Thoracic aorta endothelial cell (primary cell): Measurements from ENCODE around the gene SLA2. TPM values are rescaled to one million over a fixed set of nuclear protein-coding genes. Genes with fewer than 3 reads are reported as not detected.

Experiments
- small RNA-seq: library from RNA; depleted of rRNA; stranded (forward); fragments of <200 nt; gene quantifications from one replicate; pipeline ENCODE3, GENCODE V24; 2012
- total RNA-seq: library from RNA; depleted of rRNA; stranded (reverse); fragments of >200 nt; gene quantifications from 2 replicates; pipeline ENCODE4 v1.2.3, GENCODE V29; 2012

The SLA2 gene, protein sequence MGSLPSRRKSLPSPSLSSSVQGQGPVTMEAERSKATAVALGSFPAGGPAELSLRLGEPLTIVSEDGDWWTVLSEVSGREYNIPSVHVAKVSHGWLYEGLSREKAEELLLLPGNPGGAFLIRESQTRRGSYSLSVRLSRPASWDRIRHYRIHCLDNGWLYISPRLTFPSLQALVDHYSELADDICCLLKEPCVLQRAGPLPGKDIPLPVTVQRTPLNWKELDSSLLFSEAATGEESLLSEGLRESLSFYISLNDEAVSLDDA
- not detected in 2 replicates for total RNA-seq

DNA sequence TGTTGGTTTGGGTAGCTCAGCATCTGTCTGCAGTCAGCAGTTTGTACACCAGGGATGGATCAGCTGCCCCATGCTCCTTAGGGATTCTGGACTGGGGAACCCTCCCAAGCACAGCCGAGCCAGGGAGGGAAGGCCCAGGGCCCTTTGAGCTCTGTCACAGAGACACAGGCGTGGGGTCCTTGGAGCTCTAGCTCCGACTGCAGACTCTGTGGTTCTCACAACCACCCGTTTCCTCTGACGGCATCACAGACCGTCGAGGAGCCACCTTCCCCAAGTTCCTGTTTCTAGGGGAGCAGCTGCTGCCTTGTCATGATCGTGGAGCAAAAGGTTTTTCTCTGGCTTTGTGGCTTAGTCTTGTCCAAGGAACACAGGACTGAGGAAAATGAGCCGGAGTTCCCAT, at the start of gene SLA2:
TSS of gene SLA2 (minus strand) at position 199 of the 400 bp plus-strand sequence. CDS start 4,861 bp downstream, outside the sequence.

DNA sequence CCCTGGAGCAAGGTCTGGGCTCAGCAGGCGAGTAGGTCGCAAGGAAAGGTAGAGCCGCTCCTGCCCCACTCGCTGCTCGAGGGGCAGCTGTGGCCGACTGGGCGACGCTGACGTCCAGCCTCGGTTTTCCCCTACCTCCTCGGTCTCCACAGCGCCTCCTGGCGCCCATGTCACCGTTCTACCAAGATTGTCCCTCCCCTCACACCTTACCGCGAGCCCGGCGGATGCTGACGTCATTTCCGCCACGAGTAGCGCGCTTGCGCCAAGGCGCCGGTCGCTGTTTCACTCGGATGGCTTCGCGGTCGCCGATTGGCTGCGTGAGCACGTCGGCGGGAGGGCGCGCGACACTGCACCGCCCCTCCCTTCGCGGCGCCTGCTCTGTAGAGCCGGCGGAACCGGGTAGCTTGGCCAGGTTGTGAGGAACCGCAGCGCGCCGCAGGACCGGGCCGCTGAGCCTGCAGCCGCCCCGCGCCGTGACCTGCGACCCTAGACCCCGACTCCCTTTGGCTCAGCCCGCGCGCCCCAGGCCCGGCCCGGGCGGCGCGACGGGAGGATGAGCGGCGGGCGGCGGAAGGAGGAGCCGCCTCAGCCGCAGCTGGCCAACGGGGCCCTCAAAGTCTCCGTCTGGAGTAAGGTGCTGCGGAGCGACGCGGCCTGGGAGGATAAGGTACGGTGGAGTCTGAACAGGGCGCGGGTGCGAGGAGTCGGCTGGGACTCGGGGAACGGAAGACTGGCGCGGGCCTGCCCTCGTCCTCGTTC, 40.4 kb downstream of the SLA2 start, which contains the start of gene RAB5IF:
TSS of gene RAB5IF (plus strand) at position 381 of the 759 bp plus-strand sequence. CDS start at position 554, 173 bp downstream.

DNA sequence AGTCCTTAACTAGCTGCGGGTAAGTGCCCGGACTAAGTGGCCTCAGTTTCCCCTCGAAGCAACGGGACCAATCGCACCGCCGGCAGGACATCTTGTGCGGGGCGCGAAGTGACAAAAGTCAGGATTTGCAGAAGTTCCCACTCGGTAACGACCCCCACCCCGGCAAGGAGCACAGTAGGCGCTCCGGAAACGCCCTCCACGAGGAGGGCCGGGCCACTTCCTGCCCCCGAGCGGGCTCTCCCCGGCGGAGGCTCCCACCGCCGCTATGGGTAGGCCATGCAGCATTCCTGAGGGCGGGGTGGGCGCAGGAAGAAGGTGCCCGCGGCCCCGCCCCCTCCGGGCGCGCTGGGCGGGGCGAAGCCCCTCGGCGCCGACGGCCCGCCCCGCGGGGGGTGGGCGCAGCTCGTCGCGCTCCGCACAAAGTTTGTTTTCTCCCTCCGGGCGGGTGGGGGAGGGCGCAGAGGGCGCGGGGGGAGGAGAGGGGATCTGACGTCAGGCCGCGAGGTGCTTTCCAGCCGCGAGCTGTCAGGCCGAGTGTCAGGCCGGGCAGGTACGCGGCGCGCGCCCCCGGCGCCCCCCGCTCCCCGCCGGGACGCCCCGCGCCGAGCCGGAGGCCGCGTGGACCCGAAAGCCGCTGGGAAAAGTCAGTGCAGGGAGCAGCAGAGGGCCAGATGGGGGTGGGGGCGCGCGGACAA, 72.7 kb downstream of the SLA2 start, which contains the start of gene TGIF2:
TSS of gene TGIF2 (plus strand) at position 495 of the 695 bp plus-strand sequence. CDS start 5,178 bp downstream, outside the sequence.

Small RNA genes within 50 kb of the gene (small RNA-seq; reads per million reads assigned to genes)
- not detected for gene RF00019

Other genes starting within 250 kb of the SLA2 start
- gene MYL9, start 104.7 kb downstream of the SLA2 start, total RNA-seq, result 2.0 and 5.7 TPM in 2 replicates
- 18.4 and 20.2 TPM in 2 replicates for gene TGIF2, start 72.6 kb downstream of the SLA2 start, total RNA-seq
- 108 and 119 TPM in 2 replicates for gene RAB5IF, start 40.4 kb downstream of the SLA2 start, total RNA-seq
- 22.9 and 30.2 TPM in 2 replicates for gene NDRG3, start 99.9 kb upstream of the SLA2 start, total RNA-seq
- 27.9 and 38.0 TPM in 2 replicates for gene DSN1, start 127.6 kb upstream of the SLA2 start, total RNA-seq
- not detected in 2 replicates for gene TLDC2, start 229.9 kb upstream of the SLA2 start, total RNA-seq